SK-N-SH treated with all-trans-retinoic acid at 6 μM for 48 hours (cell line): ENCODE data around the gene DCAF5.

ENCODE experiments used
- ATAC-seq: fragments of 200-7000 bp; cut with Tn5 transposase; 3 replicates; pipeline ENCODE4 v1.9.1; 2020; ENCODE audit warnings: mild to moderate bottlenecking, moderate library complexity
- ARNTL ChIP-seq: fragments of 450-650 bp; formaldehyde crosslinking; IDR thresholded peaks from 2 replicates; pipeline ENCODE4 v1.5.0; 2020; ENCODE audit warnings: low read depth, mild to moderate bottlenecking, moderate library complexity, borderline replicate concordance
- BACH2 ChIP-seq: fragments of 250-450 bp; sonication (Bioruptor Pico); IDR thresholded peaks from 2 replicates; pipeline ENCODE4 v1.9.0; 2021; ENCODE audit warnings: mild to moderate bottlenecking, borderline replicate concordance
- CSDC2 ChIP-seq: fragments of 250-450 bp; sonication (Bioruptor Pico); IDR thresholded peaks from 2 replicates; pipeline ENCODE4 v1.5.0; 2020; ENCODE audit warnings: mild to moderate bottlenecking, moderate library complexity
- CSRNP3 ChIP-seq: fragments of 250-450 bp; sonication (Bioruptor Pico); IDR thresholded peaks from 2 replicates; pipeline ENCODE4 v1.5.1; 2021; ENCODE audit warnings: mild to moderate bottlenecking, moderate library complexity
- GLIS3 ChIP-seq: fragments of 250-450 bp; sonication (Bioruptor Pico); IDR thresholded peaks from 2 replicates; pipeline ENCODE4 v1.5.0; 2020; ENCODE audit warnings: mild to moderate bottlenecking, moderate library complexity
- ISL1 ChIP-seq: fragments of 250-450 bp; sonication (Bioruptor Pico); IDR thresholded peaks from 2 replicates; pipeline ENCODE4 v2.1.2; 2022; ENCODE audit warnings: mild to moderate bottlenecking, moderate library complexity
- OSR1 ChIP-seq: fragments of 250-450 bp; sonication (Bioruptor Pico); IDR thresholded peaks from 2 replicates; pipeline ENCODE4 v1.8.0; 2022; ENCODE audit warnings: moderate library complexity, mild to moderate bottlenecking, inconsistent platforms
- PATZ1 ChIP-seq: fragments of 250-450 bp; sonication (Bioruptor Pico); IDR thresholded peaks from 2 replicates; pipeline ENCODE4 v1.8.0; 2020; ENCODE audit warnings: mild to moderate bottlenecking, moderate library complexity, borderline replicate concordance
- POU6F1 ChIP-seq: fragments of 250-450 bp; sonication (Bioruptor Pico); IDR thresholded peaks from 2 replicates; pipeline ENCODE4 v1.8.0; 2021; ENCODE audit warnings: low read depth, mild to moderate bottlenecking, moderate library complexity, borderline replicate concordance
- PPARA ChIP-seq: fragments of 250-450 bp; sonication (Bioruptor Pico); IDR thresholded peaks from 2 replicates; pipeline ENCODE4 v1.5.0; 2020; ENCODE audit warnings: mild to moderate bottlenecking, borderline replicate concordance
- TCF4 ChIP-seq: fragments of 250-450 bp; sonication (Bioruptor Pico); IDR thresholded peaks from 2 replicates; pipeline ENCODE4 v1.8.0; 2021; ENCODE audit warnings: mild to moderate bottlenecking, moderate library complexity, borderline replicate concordance
- TOX ChIP-seq: fragments of 250-450 bp; sonication (Bioruptor Pico); IDR thresholded peaks from 2 replicates; pipeline ENCODE4 v1.8.0; 2021; ENCODE audit warnings: mild to moderate bottlenecking, moderate library complexity, borderline replicate concordance
- TSHZ2 ChIP-seq: fragments of 250-450 bp; sonication (Bioruptor Pico); IDR thresholded peaks from 2 replicates; pipeline ENCODE4 v1.5.0; 2020; ENCODE audit warnings: mild to moderate bottlenecking, moderate library complexity
- ZFP3 ChIP-seq: fragments of 250-450 bp; sonication (Bioruptor Pico); IDR thresholded peaks from 2 replicates; pipeline ENCODE4 v1.5.0; 2020; ENCODE audit warnings: mild to moderate bottlenecking, moderate library complexity
- ZNF565 ChIP-seq: fragments of 450-650 bp; formaldehyde crosslinking; conservative IDR thresholded peaks from 2 replicates; pipeline ENCODE4 v1.5.0; 2020; ENCODE audit warnings: low read depth, mild to moderate bottlenecking, moderate library complexity
- ZNF70 ChIP-seq: fragments of 450-650 bp; formaldehyde crosslinking; IDR thresholded peaks from 2 replicates; pipeline ENCODE4 v1.5.0; 2020; ENCODE audit warnings: mild to moderate bottlenecking, moderate library complexity
- ZNF8 ChIP-seq: fragments of 450-650 bp; formaldehyde crosslinking; IDR thresholded peaks from 2 replicates; pipeline ENCODE4 v1.5.0; 2020; ENCODE audit warnings: mild to moderate bottlenecking, moderate library complexity
- TF ChIP-seq, protein P1 (sequence below): fragments of 250-450 bp; sonication (Bioruptor Pico); IDR thresholded peaks from 2 replicates; pipeline ENCODE4 v1.5.1; 2020; ENCODE audit warnings: low read depth, mild to moderate bottlenecking, moderate library complexity

Gene DCAF5

GRCh38 chr14:69006346-69006745 lies 146.6 kb downstream of the DCAF5 start:
- ATAC-seq: no peak
- TF ChIP-seq ZNF565 (CRISPR knock-in tag) (no peak), ZNF70 (CRISPR knock-in tag) (no peak), CSDC2 (CRISPR knock-in tag) (no peak), BACH2 (CRISPR knock-in tag) (no peak), TOX (no peak), ZNF8 (CRISPR knock-in tag) (no peak), OSR1 (CRISPR knock-in tag) (no peak), POU6F1 (CRISPR knock-in tag) (no peak), TSHZ2 (CRISPR knock-in tag) (no peak), GLIS3 (CRISPR knock-in tag) (no peak)
- TF ChIP-seq, protein P1, sequence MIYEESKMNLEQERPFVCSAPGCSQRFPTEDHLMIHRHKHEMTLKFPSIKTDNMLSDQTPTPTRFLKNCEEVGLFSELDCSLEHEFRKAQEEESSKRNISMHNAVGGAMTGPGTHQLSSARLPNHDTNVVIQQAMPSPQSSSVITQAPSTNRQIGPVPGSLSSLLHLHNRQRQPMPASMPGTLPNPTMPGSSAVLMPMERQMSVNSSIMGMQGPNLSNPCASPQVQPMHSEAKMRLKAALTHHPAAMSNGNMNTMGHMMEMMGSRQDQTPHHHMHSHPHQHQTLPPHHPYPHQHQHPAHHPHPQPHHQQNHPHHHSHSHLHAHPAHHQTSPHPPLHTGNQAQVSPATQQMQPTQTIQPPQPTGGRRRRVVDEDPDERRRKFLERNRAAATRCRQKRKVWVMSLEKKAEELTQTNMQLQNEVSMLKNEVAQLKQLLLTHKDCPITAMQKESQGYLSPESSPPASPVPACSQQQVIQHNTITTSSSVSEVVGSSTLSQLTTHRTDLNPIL: no peak

- TF ChIP-seq ISL1 (CRISPR knock-in tag) (peak; percentile 33; the same call in 1 of the 2 replicates), OSR1 (CRISPR knock-in tag) (no peak)
Observed at GRCh38 chr14:69005432-69006148, 147.3 kb downstream of the DCAF5 start.

DNA sequence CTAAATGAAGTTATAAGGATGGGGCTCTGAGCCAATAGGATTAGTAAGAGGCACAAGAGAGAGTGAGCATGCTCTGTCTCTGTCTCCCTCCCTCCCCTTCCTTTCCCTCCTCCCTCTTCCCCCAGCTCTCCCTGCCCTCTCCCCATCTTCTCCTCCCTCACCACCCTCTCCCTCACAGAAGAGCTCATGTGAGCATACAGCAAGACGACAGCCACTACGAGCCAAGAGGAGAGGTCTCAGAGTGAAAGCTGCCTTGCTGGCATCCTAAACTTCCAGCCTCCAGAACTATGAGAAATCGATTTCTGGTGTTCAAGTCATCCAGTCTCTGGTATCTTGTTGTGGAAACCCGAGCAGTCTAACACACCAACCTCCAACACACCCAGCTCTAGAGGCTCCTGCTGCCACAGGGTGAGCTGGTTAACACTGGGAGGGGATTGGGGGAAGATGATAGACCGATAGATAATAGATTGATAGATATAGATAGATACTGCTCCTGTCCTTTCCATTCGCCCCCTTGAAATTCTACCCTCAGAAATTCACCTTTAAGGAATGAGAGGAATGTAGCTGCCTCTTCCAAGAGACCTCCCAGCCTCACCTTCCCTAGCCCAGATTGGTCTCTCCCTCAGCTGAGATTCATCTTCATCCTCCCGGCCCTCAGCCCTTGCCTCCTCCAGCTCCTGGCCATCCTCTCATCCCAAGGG lies 148.0 kb downstream of the DCAF5 start:
- TF ChIP-seq PATZ1 (CRISPR knock-in tag) (no peak), PPARA (CRISPR knock-in tag) (no peak)
- TF ChIP-seq, protein P1: no peak
- TF ChIP-seq, all 23 proteins: peak for 0
- peak; percentile 63 for ATAC-seq

More at GRCh38 chr14:69005432-69006148, 147.3 kb downstream of the DCAF5 start:
- peak; percentile 91 for ATAC-seq

GRCh38 chr14:69003626-69004025 lies 149.3 kb downstream of the DCAF5 start:
- no peak for ATAC-seq
- TF ChIP-seq TSHZ2 (CRISPR knock-in tag) (no peak), ZFP3 (CRISPR knock-in tag) (no peak), CSRNP3 (CRISPR knock-in tag) (no peak), ARNTL (CRISPR knock-in tag) (no peak), ZNF70 (CRISPR knock-in tag) (no peak), POU6F1 (CRISPR knock-in tag) (no peak), ZNF565 (CRISPR knock-in tag) (no peak), TCF4 (CRISPR knock-in tag) (no peak), ZNF8 (CRISPR knock-in tag) (no peak), ISL1 (CRISPR knock-in tag) (no peak)
